GM20431 (cell line): ENCODE results near the gene ADAM8.

Experiments used
- in situ Hi-C: fragments of 300-500 bp; cut with MseI, MboI; formaldehyde crosslinking; loops from one replicate; pipeline ENCODE4 v1.15.0; 2020; ENCODE audit warnings: low sequenced_read_pairs; ENCODE audit not compliant: unreplicated experiment

Gene ADAM8

GRCh38 chr10:133309100-133309719 is 32.5 kb upstream of the ADAM8 start:
- in situ Hi-C loops = no loop called here

GRCh38 chr10:133308421-133309099 is 31.9 kb upstream of the ADAM8 start, which contains the start of the genes TUBGCP2 and ZNF511:
Gene TUBGCP2 (minus strand): TSS chr10:133308872. CDS start chr10:133302941, 5,931 bp downstream.
Gene ZNF511 (plus strand): TSS chr10:133308914. CDS start chr10:133308944, 30 bp downstream.
- in situ Hi-C loops = no loop called here

- in situ Hi-C loops = no loop called here
Observed at GRCh38 chr10:133307776-133308420, 31.2 kb upstream of the ADAM8 start.

GRCh38 chr10:133306941-133307379 is 30.3 kb upstream of the ADAM8 start:
- in situ Hi-C loops = no loop called here

- in situ Hi-C loops = no loop called here
Observed at GRCh38 chr10:133306097-133306476, 29.4 kb upstream of the ADAM8 start.

GRCh38 chr10:133303206-133303605 is 26.5 kb upstream of the ADAM8 start:
- in situ Hi-C loops = no loop called here

GRCh38 chr10:133302230-133302629 is 25.6 kb upstream of the ADAM8 start:
- in situ Hi-C loops = no loop called here

- in situ Hi-C loops = no loop called here
Observed at GRCh38 chr10:133299738-133300137, 23.1 kb upstream of the ADAM8 start.

- in situ Hi-C loops = no loop called here
Observed at GRCh38 chr10:133299224-133299623, 22.6 kb upstream of the ADAM8 start.

- in situ Hi-C loops = no loop called here
Observed at GRCh38 chr10:133298466-133298865, 21.8 kb upstream of the ADAM8 start.

GRCh38 chr10:133297504-133297903 is 20.8 kb upstream of the ADAM8 start:
- in situ Hi-C loops = no loop called here

- in situ Hi-C loops = no loop called here
Observed at GRCh38 chr10:133295426-133296320, 19.0 kb upstream of the ADAM8 start.

- in situ Hi-C loops = no loop called here
Observed at GRCh38 chr10:133294189-133294588, 17.5 kb upstream of the ADAM8 start.

- in situ Hi-C loops = no loop called here
Observed at GRCh38 chr10:133293810-133294119, 17.1 kb upstream of the ADAM8 start.

- in situ Hi-C loops = no loop called here
Observed at GRCh38 chr10:133292919-133293809, 16.5 kb upstream of the ADAM8 start.

GRCh38 chr10:133289761-133290160 is 13.1 kb upstream of the ADAM8 start:
- in situ Hi-C loops = no loop called here

- in situ Hi-C loops = no loop called here
Observed at GRCh38 chr10:133287832-133288500, 11.3 kb upstream of the ADAM8 start.

GRCh38 chr10:133286366-133286765 is 9.7 kb upstream of the ADAM8 start:
- in situ Hi-C loops = no loop called here

GRCh38 chr10:133285217-133285616 is 8.5 kb upstream of the ADAM8 start:
- in situ Hi-C loops = no loop called here
